Breast epithelium (tissue), 3 donors: ENCODE results near the gene ITPRID2.

Experiments
- CTCF ChIP-seq, 3 donors: fragments of 450-650 bp; IDR thresholded peaks; one replicate each; pipeline ENCODE4 v1.5.1; 2016 to 2017; ENCODE audit warnings: antibody characterized with exemption in 3 of 3, mild to moderate bottlenecking in 3 of 3, moderate library complexity in 3 of 3
- POLR2AphosphoS5 ChIP-seq, 3 donors: sonication (generic); formaldehyde crosslinking; IDR thresholded peaks; one replicate each; pipeline ENCODE4 v1.6.1; 2017; ENCODE audit warnings: antibody characterized with exemption in 3 of 3

- TF ChIP-seq CTCF (IDR thresholded peaks at IDR 0.05): no peak
- TF ChIP-seq POLR2AphosphoS5 (IDR thresholded peaks at IDR 0.05): no peak
Observed at GRCh38 chr2:181896286-181896685, 4.8 kb downstream of the ITPRID2 start.
